ENCODE measurements around the gene MYLK.
A peak's percentile ranks its signal among the peaks of the same experiment; 100 is the strongest.
"Not testable (repeated sequence)": the region's sequence is repeated elsewhere in the genome, so short reads cannot be mapped to it uniquely, and the experiment has no call there.

Gene MYLK

GRCh38 chr3:123702057-123702456, 182.1 kb downstream of the MYLK start:
- H3K4me3 ChIP-seq (ENCODE audit: low read length, poor library complexity, severe bottlenecking); H3K4me1 ChIP-seq (ENCODE audit: insufficient read depth, low read length, poor library complexity, severe bottlenecking); H2AFZ ChIP-seq (ENCODE audit: low read length); H3K36me3 ChIP-seq (ENCODE audit: insufficient read depth, low read length); H3F3A ChIP-seq (ENCODE audit: low read depth); H3K9me3 ChIP-seq (ENCODE audit: insufficient read depth, low read depth, low read length); H3K27me3 ChIP-seq (ENCODE audit: insufficient read depth, low read length, poor library complexity, severe bottlenecking); H3K4me2 ChIP-seq (ENCODE audit: low read depth, low read length, poor library complexity, severe bottlenecking); H3K9me2 ChIP-seq (replicated peaks; ENCODE audit: low read depth, low read length); H4K20me1 ChIP-seq (ENCODE audit: insufficient read depth, low read length, poor library complexity, severe bottlenecking); H3K79me2 ChIP-seq (ENCODE audit: insufficient read depth, low read length); H3K9ac ChIP-seq (ENCODE audit: low read depth, low read length, poor library complexity, severe bottlenecking): not testable (repeated sequence)
- TF ChIP-seq CTCF (conservative IDR thresholded peaks at IDR 0.05; ENCODE audit: low read length): peak; percentile 61

- Histone ChIP-seq H3K79me2 (ENCODE audit: insufficient read depth, low read length) (no peaks in the 10 kb centered on the region), H3K36me3 (ENCODE audit: insufficient read depth, low read length) (no peaks in the 10 kb centered on the region), H3K4me1 (ENCODE audit: insufficient read depth, low read length, poor library complexity, severe bottlenecking) (peaks cover 5% of the 10 kb centered on the region), H4K20me1 (ENCODE audit: insufficient read depth, low read length, poor library complexity, severe bottlenecking) (no peaks in the 10 kb centered on the region), H3F3A (ENCODE audit: low read depth) (no peaks in the 10 kb centered on the region), H2AFZ (ENCODE audit: low read length) (no peak overlapping the region), H3K4me2 (ENCODE audit: low read depth, low read length, poor library complexity, severe bottlenecking) (no peak overlapping the region), H3K4me3 (ENCODE audit: low read length, poor library complexity, severe bottlenecking) (no peak overlapping the region), H3K9me3 (ENCODE audit: insufficient read depth, low read depth, low read length) (no peaks in the 10 kb centered on the region), H3K9me2 (replicated peaks; ENCODE audit: low read depth, low read length) (no peaks in the 10 kb centered on the region), H3K9ac (ENCODE audit: low read depth, low read length, poor library complexity, severe bottlenecking) (no peak overlapping the region), H3K27me3 (ENCODE audit: insufficient read depth, low read length, poor library complexity, severe bottlenecking) (no peaks in the 10 kb centered on the region)
- TF ChIP-seq EZH2phosphoT487 (IDR thresholded peaks at IDR 0.05; ENCODE audit: borderline replicate concordance) (no peak), CTCF (conservative IDR thresholded peaks at IDR 0.05; ENCODE audit: low read length) (no peak)
Measured at GRCh38 chr3:123700791-123701722, 183.1 kb downstream of the MYLK start.

GRCh38 chr3:123698813-123699212, 185.3 kb downstream of the MYLK start:
- H3K27me3 ChIP-seq (ENCODE audit: insufficient read depth, low read length, poor library complexity, severe bottlenecking): no peaks in the 10 kb centered on the region

More at GRCh38 chr3:123698813-123699212, 185.3 kb downstream of the MYLK start:
- Histone ChIP-seq H2AFZ (ENCODE audit: low read length) (no peak overlapping the region), H3K4me3 (ENCODE audit: low read length, poor library complexity, severe bottlenecking) (no peak overlapping the region), H3K9me2 (replicated peaks; ENCODE audit: low read depth, low read length) (no peaks in the 10 kb centered on the region), H3K36me3 (ENCODE audit: insufficient read depth, low read length) (no peaks in the 10 kb centered on the region), H3K9ac (ENCODE audit: low read depth, low read length, poor library complexity, severe bottlenecking) (no peak overlapping the region), H4K20me1 (ENCODE audit: insufficient read depth, low read length, poor library complexity, severe bottlenecking) (no peaks in the 10 kb centered on the region), H3F3A (ENCODE audit: low read depth) (no peaks in the 10 kb centered on the region), H3K4me1 (ENCODE audit: insufficient read depth, low read length, poor library complexity, severe bottlenecking) (peaks cover 11% of the 10 kb centered on the region), H3K79me2 (ENCODE audit: insufficient read depth, low read length) (no peaks in the 10 kb centered on the region), H3K9me3 (ENCODE audit: insufficient read depth, low read depth, low read length) (no peaks in the 10 kb centered on the region), H3K4me2 (ENCODE audit: low read depth, low read length, poor library complexity, severe bottlenecking) (no peak overlapping the region)
- TF ChIP-seq EZH2phosphoT487 (IDR thresholded peaks at IDR 0.05; ENCODE audit: borderline replicate concordance) (no peak), CTCF (conservative IDR thresholded peaks at IDR 0.05; ENCODE audit: low read length) (no peak)

Data from Loucy (cell line).